Inflammatory macrophage treated with lipopolysaccharide for 4 hours (primary cell): ENCODE results near the gene MYDGF.
"Not testable (repeated sequence)": the region's sequence is repeated elsewhere in the genome, so short reads cannot be mapped to it uniquely, and the experiment has no call there.

Source experiments
- DNase-seq: peaks from one replicate; pipeline ENCODE4 v3.0.0-alpha.2; 2020

MYDGF gene

DNA sequence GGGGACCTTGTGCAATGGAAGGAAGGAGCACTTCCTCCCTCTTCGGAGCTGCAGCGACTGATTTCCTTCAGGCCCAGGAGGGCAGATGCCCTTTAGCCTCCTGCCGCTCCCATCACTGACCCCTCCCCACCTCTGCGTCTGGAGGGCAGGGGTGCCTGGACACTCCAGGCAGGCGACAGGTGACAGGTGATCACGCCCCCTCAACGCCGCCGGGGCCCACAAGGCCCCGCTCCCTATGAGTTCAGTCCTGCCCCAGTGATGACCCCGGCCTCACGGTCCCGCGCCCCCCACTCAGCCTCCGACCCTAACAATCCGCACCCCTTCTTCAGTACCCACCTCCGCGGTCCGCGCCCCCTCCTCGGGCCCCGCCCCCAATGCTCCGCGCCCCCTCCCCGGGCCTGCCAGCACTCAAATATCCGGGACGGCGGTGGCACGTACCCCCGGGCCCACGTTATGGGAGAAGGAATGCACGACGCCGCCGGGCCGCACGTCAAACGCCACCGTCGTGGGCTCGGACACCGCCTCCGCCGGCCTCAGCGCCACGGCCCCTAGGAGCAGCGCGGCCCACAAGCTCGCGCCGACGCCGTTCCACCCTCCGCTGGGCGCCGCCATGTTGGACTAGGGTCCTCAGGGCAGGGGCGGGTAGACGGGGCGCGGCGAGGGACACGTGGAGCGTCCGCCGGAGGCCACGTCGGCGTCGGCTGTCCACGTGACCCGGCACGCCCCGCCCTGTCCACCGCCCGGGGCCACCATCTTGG is at the start of gene MYDGF:
MYDGF (minus strand) TSS at position 620 of the 758 bp plus-strand sequence; CDS start at position 612, 8 bp downstream.
- DNase-seq: peak; percentile 95

DNA sequence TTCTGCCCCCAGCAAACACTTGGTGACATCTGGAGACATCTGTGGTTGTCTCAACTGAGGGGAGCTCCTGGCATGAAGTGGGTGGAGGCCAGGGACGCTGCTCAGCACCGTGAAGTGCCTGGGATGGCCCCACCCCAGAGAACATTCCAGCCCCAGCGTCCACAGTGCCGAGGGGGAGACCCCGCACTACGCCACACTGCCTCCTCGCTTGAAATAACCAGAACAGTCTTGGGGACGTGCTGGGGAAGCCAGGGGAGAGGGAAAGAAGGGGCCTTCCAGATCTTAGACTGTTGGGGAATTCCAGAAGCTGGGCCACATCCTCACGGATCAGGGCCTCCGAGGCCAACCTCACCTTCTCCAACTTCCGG is 49.3 kb upstream of the MYDGF start:
- DNase-seq: no peak

DNA sequence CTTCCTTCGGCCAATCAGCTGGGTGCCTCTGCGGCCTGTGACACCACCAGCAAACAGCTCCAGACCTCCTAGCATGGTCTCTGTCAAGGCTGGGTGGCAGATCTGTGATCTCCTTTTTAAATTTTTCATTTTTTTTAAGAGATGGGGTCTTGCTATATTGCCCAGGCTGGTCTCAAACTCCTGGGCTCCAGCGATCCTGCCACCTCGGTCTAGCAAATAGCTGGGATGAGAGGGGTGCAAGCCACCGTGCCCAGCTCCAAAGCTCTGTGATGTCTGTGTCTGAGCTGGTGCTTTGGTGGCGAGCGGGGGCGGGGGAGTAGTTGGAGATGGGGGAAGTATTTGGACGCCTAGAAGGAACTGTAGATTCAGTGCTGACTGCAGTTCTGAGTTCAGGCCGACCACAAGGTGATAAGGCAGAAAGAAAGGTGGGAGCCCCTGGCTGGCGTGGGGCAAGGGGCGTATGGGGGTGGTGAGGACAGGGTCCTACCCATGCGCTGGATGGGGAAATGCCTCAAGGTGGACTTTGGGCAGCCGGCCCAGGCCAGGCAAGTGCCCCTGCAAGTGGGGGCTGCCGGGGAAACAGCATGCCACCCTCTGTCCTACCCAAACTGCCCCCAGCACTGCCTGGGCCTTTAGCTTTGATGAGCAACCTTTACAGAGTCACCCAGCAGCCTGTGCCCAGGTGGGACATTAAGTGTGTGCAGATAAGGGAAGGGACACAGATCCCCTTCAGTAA is 48.0 kb upstream of the MYDGF start:
- DNase-seq: no peak

DNA sequence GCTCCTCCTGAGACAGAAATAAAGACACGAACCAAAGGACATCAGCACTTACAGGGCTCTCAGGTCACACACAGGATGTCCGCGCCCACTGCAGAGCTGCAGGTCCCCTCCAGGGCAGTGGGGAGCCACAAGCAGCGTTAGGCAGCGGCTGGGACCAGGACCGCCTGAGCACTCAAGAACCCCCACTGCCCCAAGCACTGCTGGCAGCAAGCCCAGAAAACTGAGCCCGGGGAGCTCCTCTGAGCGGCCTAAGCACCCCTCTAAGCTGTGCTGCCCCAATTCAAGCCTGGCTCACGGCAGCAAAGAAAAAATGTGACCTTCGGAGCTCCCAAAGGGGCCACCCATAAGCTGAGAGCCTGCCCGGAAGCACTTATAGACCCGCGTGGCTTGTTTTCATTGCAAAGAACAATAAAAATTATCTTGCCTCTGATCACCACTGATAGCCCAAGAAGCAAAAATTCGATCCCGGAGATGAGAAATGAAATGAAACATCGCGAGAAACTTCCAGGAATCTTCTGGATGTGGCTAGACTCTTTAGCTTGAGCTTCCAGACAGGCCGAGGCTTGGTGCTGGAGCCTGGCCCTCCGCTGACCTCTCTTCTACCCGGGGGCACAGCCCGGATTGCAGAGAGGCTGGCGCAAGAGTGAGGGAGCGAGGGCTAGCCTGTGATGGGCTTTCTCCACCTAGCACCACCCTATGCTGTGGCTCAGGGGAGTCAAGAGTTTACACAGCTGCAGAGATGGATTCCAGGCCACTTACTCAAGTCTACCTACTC is 47.2 kb upstream of the MYDGF start:
- DNase-seq: no peak

DNA sequence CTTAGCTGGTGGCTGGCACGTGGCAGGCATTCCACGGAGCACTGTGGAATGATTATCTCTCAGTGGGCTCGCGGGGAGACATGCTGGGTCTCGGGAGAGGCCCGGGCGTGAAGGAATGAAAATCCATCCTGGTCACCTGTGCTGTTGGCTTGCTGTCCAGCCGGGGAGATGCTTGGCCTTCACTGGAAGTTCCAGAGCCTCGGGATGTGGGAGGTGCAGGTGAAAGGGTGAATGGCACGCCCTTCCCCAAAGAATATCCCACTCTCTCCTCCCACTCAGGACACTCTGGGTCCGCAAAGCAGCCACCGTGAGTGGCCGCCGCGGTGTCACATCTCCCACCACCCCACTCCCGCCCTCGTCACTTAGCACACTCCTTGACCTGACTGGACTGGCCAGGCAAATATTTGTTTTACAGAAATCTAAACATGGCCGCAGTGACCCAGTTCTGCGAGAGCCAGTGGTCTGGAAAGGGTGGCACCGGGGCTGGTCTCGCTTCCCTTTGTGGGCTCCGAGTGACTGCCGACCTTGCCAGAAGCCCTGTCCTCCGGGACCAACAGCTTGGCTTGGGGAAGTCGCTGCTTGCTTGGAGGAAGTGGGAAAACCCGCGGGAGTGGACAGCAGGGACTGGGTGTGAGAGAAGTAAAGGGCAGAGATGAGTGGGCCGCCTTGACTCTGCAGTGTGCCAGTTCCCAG is 45.5 kb upstream of the MYDGF start:
- DNase-seq: peak; percentile 90

DNA sequence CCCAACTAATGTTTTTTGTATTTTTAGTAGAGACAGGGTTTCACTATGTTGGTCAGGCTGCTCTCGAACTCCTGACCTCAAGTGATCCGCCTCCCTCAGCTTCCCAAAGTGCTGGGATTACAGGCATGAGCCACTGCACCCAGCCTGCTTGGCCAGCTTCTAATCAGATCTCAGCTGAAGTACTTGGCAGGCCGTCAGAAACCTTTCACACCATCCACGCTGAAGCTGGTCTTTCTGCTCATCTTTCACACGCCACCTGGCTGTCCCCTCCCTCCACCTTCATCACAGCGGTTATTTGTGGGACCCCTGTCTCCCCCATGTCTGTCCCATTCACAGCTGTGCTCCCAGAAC is 45.0 kb upstream of the MYDGF start:
- DNase-seq: not testable (repeated sequence)

GRCh38 chr19:4714016-4714415 is 43.9 kb upstream of the MYDGF start:
- no peak for DNase-seq

DNA sequence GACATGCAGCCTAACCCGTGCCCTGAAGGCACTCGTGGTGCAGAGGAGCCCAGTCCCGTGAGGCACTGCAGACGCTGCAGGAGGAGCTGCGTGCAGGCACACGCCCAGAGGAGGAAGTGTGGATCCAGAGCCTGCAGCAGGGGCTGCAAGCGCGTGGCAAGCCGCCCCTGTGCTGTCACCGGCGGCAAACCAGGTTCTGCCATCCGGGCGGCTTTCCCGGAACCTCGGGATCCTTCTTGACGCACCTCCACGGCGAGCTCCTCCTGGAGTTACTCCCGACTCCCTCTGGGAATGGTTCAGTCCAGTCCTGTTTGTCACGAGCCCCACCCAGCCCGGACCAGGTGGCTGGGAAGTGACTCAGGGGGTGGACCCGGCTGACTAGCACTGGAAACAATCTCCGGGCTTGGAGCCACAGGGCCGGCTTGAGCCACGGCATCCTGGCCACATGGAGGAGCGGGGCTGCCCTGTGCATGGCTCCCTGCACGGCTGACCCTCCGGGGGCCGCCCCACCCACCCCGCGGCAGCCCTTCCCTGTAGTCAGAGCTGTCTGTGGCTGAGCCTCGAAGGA is 43.3 kb upstream of the MYDGF start:
- DNase-seq: no peak

- DNase-seq: no peak
Measured at GRCh38 chr19:4712771-4713170, 42.6 kb upstream of the MYDGF start.

- no peak for DNase-seq
Measured at GRCh38 chr19:4711211-4711610, 41.1 kb upstream of the MYDGF start.

DNA sequence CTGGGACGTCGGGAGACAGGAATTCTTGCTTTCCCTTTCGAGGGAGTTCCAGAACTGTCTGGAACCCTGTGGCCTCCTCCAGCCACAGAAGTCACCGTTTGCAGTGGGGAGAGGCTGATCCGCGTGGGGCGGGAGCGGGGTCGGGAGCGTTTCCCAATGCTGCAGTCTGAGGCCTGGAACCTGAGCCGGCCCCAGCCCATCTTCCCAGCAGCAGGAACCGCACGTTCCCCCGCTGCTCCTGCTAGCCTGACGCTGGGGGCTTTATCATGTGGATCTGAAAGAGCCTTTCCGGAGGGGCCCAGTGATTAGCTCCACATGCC is 40.1 kb upstream of the MYDGF start:
- DNase-seq: no peak

DNA sequence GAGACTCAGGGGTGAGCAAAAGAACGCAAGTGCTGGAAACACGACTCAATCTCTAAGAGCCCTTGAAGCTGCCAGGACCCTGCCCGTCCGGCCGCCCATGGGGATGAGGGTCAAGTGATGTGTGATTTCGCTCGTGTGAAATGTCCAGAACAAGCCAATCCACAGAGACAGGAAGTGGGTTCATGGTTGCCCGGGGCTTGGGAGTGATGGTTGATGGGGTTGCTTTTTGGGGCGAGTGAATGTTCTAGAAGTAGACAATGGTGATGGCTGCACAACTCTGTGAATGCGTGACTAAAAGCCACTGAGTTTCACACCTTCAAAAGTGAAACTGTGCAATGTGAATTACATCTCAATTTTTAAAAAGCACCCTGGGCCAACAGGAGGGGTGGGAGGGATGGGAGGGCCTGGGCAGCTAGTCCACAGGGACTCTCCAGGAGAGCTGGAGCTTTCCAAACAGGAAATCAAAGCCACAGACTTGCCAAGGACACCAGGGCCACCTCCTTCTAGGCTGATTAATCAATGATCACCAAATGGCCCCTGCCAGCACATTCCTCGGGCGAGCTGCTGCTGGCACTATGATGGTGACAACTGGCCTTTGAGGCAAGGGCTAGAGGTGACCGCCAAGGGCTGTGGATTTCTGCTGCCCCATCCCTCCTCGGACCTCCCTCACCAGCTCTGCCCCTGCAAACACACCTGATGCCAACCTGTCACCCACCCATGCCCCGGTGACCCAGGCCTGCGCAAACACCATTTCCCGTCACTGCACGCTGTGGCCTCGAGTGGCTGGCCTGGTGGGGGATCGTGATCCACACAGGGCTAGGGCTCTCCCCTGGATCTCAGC is 39.5 kb upstream of the MYDGF start:
- DNase-seq: no peak

GRCh38 chr19:4707956-4708650 is 38.0 kb upstream of the MYDGF start:
- no peak for DNase-seq

- DNase-seq: no peak
Measured at GRCh38 chr19:4707322-4707721, 37.2 kb upstream of the MYDGF start.

DNA sequence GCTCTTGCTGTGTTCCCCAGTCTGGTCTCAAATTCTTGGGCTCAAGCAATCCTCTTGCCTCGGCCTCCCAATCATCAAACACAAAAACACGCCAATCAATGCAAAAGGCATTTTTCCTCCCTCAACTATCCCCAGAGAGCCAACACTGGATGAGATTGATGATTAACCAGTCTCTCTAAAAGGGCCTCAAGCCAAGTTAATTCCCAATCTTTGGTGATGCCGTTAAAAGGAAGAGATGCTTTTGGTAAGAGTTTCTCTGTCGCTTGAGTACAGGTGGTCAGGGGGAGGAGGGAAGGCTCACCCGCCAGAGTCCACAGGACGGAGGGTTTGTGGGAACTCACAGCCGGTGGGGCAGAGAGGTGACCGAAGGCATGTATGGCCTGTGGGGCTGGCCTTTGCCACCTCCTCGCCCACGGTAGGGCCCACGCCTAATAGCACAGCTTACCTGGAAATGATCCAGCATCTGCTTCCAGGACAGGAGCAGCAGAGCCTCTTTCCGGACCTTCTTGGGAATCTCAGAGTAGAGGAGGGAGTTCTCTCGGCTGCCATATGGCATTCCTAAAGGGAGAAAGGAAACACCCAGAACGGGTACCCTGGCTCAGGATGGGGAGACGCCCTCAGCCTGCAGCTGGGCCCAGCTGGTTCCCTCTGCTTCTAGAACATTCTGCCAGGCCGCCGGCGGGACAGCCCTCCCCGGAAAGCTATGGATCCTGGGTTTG is 35.4 kb upstream of the MYDGF start:
- DNase-seq: no peak

- DNase-seq: no peak
Measured at GRCh38 chr19:4704317-4704673, 34.2 kb upstream of the MYDGF start.

GRCh38 chr19:4703671-4704316 is 33.7 kb upstream of the MYDGF start:
- no peak for DNase-seq

DNA sequence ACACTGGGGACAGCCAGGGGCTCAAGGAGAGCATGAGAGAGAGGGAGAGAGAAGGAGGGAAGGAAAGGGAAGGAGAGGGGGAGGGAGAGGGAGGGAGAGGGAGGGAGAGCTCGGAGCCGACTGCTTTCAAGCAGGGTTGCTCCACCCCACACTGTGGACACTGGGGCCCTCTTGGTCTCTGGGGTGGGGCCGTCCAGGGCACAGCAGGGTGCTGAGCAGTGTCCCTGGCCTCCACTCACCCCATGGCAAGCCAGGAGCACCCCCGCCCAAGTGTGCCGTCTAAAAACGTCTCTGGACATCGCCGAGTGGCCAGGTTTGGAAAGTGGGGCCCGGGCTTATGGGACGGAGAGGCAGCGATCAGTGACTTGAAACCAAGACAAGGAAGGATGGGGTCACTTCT is 32.6 kb upstream of the MYDGF start:
- DNase-seq: no peak

- no peak for DNase-seq
Measured at GRCh38 chr19:4701557-4701956, 31.4 kb upstream of the MYDGF start.

DNA sequence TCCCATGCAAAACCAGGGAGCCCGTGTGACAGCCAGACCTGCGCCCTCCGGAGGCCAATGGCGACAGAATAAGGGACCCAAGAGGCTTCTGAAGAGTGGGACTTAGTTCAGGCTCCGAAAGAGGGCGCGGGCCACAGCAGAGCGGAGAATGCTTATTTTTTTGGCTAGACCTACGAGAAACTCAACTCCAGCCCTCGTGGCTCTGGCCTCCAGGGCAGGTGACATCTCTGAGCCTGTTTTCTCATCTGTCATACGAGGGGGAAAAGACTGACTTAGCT is 30.5 kb upstream of the MYDGF start:
- no peak for DNase-seq
